ENCODE measurements around the gene SRSF1. TPM values are rescaled to one million over a fixed set of nuclear protein-coding genes. Genes with fewer than 3 reads are reported as not detected.

The SRSF1 gene
- total RNA-seq, 1 experiment from 2014 or later, result 462 TPM

- Histone ChIP-seq H3K9ac (ENCODE audit: extremely low read depth, insufficient read length, low read length) (no peak overlapping the region), H3K23ac (ENCODE audit: insufficient read length, low read depth, low read length) (no peak overlapping the region), H3K27ac (ENCODE audit: insufficient read length, low read depth, low read length) (no peak overlapping the region), H2AFZ (ENCODE audit: low read length) (no peak overlapping the region), H3K79me2 (ENCODE audit: insufficient read depth, low read length) (no peaks in the 10 kb centered on the region), H3K4me2 (ENCODE audit: insufficient read depth, insufficient read length, low read length) (no peak overlapping the region), H3K4me1 (ENCODE audit: insufficient read depth, low read length) (no peaks in the 10 kb centered on the region), H2BK12ac (ENCODE audit: insufficient read length, low read depth, low read length) (no peak overlapping the region), H3T11ph (ENCODE audit: low read length) (no peak overlapping the region), H2BK5ac (ENCODE audit: insufficient read length, low read length) (no peak overlapping the region), H3K79me1 (ENCODE audit: insufficient read depth, low read depth, low read length, poor library complexity, severe bottlenecking) (no peaks in the 10 kb centered on the region), H3K14ac (ENCODE audit: insufficient read depth, low read length) (0 out of 2 replicates have a peak overlapping the region, but pooled peaks have one; percentile 5), H3K18ac (ENCODE audit: insufficient read length, low read depth, low read length) (no peak overlapping the region), H3K23me2 (ENCODE audit: insufficient read length, low read depth, low read length, poor library complexity, severe bottlenecking) (no peaks in the 10 kb centered on the region), H4K5ac (ENCODE audit: insufficient read length, low read depth, low read length) (no peak overlapping the region), H2BK15ac (ENCODE audit: low read depth, low read length) (no peak overlapping the region), H4K20me1 (ENCODE audit: control insufficient read depth, insufficient read depth, insufficient read length) (no peaks in the 10 kb centered on the region), H2AK5ac (ENCODE audit: insufficient read length, low read length) (no peak overlapping the region), H2BK20ac (ENCODE audit: low read depth, low read length, poor library complexity, severe bottlenecking) (no peak overlapping the region), H2BK120ac (ENCODE audit: low read depth, low read length, poor library complexity, severe bottlenecking) (no peak overlapping the region), H4K91ac (ENCODE audit: insufficient read length, low read depth, low read length) (no peak overlapping the region), H3K4ac (ENCODE audit: low read depth, low read length) (no peak overlapping the region), H3K9me3 (ENCODE audit: control insufficient read depth, low read depth, low read length) (no peaks in the 10 kb centered on the region), H3K27me3 (ENCODE audit: insufficient read depth, low read length) (no peaks in the 10 kb centered on the region; the same call in 1 of the 2 replicates), H3K56ac (ENCODE audit: insufficient read length, low read depth, low read length) (no peak overlapping the region), H4K8ac (replicated peaks; ENCODE audit: insufficient read length, low read depth, low read length) (no peak overlapping the region)
- no peak for TF ChIP-seq CTCF (conservative IDR thresholded peaks at IDR 0.05)
- H3K4me1 Mint-ChIP-seq, result peaks cover 7 to 8% of the 10 kb centered on the region in 2 experiments; a peak in 3 of 4 replicates
- peaks cover 0 to 4% (median 0%) of the 10 kb centered on the region in 3 experiments; a peak in 2 of 7 replicates for H3K36me3 Mint-ChIP-seq (ENCODE audit: insufficient read depth in 1 of 3, low read depth in 3 of 3)
- no peak for DNase-seq
- H3K27ac Mint-ChIP-seq, result no peak overlapping the region; a peak in 1 of 7 replicates
- peaks cover 19% of the 10 kb centered on the region for H3K27me3 Mint-ChIP-seq (ENCODE audit: low read depth)
- no CpG with 5 or more reads among the region's 5 CpGs for WGBS (ENCODE audit: extremely low coverage, insufficient read length, low lambda C conversion rate)
- H3K9me3 Mint-ChIP-seq, result peaks cover 6 to 7% of the 10 kb centered on the region in 2 experiments; a peak in 4 of 5 replicates
- no peak overlapping the region for H3K4me3 Mint-ChIP-seq
Observed at GRCh38 chr17:58041161-58041560, 34.1 kb upstream of the SRSF1 start.

Data from H9 (cell line).